ENCODE measurements around the gene HOMER1.

Gene HOMER1

DNA sequence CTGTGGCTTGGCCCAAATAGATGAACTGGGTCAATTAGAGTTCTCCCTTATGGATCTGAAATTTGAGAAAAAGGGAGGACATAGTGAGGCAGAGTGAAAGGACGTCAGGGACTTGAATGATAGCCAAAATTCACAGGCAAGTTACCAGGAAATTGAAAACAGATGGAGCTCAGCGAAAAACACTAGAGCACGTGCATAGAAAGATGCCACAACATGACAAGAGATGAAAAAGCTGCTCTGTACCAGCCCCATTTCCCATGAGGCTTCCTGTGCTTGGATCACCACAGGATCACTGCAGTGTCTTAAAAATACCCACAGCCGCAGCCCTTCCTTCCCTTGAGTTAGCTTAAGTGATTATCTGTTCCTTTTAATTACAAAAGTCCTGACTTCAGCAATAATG lies 39.0 kb upstream of the HOMER1 start:
- in situ Hi-C loops (cut with MboI; ENCODE audit: low sequenced_read_pairs, unreplicated experiment): no loop called here
- no peak for DNase-seq (ENCODE audit: low spot score)
- TF ChIP-seq, protein P1, sequence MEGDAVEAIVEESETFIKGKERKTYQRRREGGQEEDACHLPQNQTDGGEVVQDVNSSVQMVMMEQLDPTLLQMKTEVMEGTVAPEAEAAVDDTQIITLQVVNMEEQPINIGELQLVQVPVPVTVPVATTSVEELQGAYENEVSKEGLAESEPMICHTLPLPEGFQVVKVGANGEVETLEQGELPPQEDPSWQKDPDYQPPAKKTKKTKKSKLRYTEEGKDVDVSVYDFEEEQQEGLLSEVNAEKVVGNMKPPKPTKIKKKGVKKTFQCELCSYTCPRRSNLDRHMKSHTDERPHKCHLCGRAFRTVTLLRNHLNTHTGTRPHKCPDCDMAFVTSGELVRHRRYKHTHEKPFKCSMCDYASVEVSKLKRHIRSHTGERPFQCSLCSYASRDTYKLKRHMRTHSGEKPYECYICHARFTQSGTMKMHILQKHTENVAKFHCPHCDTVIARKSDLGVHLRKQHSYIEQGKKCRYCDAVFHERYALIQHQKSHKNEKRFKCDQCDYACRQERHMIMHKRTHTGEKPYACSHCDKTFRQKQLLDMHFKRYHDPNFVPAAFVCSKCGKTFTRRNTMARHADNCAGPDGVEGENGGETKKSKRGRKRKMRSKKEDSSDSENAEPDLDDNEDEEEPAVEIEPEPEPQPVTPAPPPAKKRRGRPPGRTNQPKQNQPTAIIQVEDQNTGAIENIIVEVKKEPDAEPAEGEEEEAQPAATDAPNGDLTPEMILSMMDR (IDR thresholded peaks at IDR 0.05; ENCODE audit: borderline replicate concordance, control extremely low read depth, extremely low read depth, insufficient read depth, missing control alignments): no peak

DNA sequence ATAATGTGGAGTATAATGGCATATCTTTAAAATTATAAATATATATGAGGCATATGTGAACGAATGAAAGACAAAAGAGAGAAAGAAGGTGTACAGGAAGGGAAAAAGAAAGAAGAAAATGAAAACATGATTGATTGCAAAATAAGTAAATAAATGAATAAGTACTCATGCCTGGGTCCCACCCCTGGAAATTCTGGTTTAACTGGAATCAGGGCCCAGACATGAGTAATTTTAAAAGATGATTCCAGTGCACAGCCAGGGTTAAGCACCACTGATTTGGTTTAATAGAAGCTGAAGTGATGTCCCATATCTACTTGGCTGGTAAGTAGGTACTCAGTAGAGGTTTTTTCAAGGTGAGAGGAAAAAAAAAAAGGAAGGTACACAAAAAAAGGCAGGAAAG lies 34.0 kb upstream of the HOMER1 start:
- in situ Hi-C loops (cut with MboI; ENCODE audit: low sequenced_read_pairs, unreplicated experiment): no loop called here
- TF ChIP-seq, protein P1 (IDR thresholded peaks at IDR 0.05; ENCODE audit: borderline replicate concordance, control extremely low read depth, extremely low read depth, insufficient read depth, missing control alignments): no peak
- DNase-seq (ENCODE audit: low spot score): no peak

DNA sequence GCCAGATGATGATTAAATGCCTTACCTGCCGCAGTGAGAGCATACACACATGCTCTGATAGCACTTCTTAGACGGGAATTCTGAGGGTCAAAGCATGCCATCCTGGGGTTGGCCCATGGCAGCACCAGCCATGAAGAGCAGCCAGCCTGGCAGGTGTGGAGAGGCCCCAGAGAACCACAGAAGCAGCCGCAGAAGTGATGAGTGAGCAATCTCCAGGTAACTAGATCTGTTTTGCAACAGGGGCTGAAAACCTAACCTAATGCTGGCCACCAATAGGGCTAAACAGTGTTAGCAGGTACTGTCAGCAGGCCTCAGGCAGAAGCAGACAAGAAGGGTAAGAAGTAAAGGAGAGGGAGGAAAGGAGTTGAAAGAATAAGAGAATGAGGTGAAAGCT lies 33.5 kb upstream of the HOMER1 start:
- in situ Hi-C loops (cut with MboI; ENCODE audit: low sequenced_read_pairs, unreplicated experiment): no loop called here
- TF ChIP-seq, protein P1 (IDR thresholded peaks at IDR 0.05; ENCODE audit: borderline replicate concordance, control extremely low read depth, extremely low read depth, insufficient read depth, missing control alignments): no peak
- no peak for DNase-seq (ENCODE audit: low spot score)

DNA sequence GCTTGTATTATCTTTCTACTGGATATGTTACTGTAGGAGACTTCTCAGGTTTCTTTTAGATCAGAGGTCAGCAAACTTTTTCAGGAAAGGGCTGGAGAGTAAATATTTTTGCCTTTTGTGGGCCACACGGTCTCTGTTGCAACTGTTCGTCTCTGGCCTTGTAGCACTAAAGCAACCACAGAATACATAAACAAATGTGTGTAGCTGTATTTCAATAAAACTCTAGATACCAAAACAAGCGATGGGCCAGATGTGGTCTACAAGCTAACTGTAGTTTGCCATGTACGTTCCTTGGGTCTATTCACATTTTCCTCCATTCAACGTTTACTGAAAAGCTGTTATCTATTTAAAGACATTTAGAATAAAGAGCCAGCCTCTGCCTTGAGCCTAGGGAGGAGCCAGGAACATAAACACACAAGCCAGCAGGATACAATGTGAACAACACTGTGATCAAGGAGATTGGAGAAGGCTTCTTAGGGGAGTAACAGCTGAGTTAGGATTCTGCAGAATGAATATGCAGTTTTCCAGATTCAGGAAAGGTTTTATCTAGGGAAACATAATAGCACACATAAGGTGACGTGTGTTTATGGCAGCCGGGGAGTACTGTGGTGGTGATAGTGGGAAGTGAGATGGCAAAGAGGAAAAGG lies 33.0 kb upstream of the HOMER1 start:
- in situ Hi-C loops (cut with MboI; ENCODE audit: low sequenced_read_pairs, unreplicated experiment): no loop called here
- TF ChIP-seq, protein P1 (IDR thresholded peaks at IDR 0.05; ENCODE audit: borderline replicate concordance, control extremely low read depth, extremely low read depth, insufficient read depth, missing control alignments): no peak
- DNase-seq (ENCODE audit: low spot score): no peak

DNA sequence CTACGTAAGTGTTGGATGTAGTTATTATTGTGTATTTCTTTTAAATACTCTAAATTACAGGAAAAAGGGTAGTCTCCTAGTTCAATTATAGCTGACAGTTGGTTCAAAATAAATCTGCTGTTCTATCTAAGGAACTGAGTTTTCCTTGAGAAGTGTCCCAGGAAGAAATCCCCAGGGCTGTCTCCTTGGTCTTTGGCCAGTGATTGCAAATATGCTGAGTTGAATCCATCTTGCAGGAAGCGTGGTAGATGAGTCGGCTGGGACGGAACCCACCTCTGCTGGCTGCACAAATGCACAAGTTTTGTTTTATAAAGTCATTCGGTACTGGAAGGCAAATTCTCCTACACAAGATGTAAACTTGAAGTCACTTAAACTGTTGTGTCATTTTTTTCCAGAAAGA lies 30.2 kb upstream of the HOMER1 start:
- no peak for DNase-seq (ENCODE audit: low spot score)
- TF ChIP-seq, protein P1 (IDR thresholded peaks at IDR 0.05; ENCODE audit: borderline replicate concordance, control extremely low read depth, extremely low read depth, insufficient read depth, missing control alignments): no peak
- in situ Hi-C loops (cut with MboI; ENCODE audit: low sequenced_read_pairs, unreplicated experiment): no loop called here

DNA sequence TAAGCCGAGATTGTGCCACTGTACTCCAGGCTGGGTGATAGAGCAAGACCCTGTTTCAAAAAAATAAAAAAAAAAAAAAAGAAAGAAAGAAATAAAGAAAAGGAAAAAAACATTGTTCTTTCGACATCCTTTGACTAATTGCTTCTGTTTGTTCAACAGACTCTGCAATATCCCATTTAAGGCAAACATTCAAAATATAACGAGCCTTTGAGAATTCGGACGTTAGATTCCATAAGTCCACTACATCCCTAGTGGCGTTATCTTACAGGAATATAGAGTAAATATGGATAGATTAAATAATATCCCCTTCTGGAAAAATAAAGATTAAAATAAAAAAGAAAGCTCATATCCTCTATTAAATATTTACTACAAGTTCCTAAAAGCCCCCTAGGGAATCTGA lies 27.0 kb upstream of the HOMER1 start:
- TF ChIP-seq, protein P1 (IDR thresholded peaks at IDR 0.05; ENCODE audit: borderline replicate concordance, control extremely low read depth, extremely low read depth, insufficient read depth, missing control alignments): no peak
- DNase-seq (ENCODE audit: low spot score): no peak
- in situ Hi-C loops (cut with MboI; ENCODE audit: low sequenced_read_pairs, unreplicated experiment): no loop called here

Data from GM13976 (cell line).